HUES6 (cell line): ENCODE measurements around the gene RPN2.

Experiments used
- H3K27ac ChIP-seq: 2 replicates; pipeline ENCODE4 v1.7.0; 2013; ENCODE audit warnings: low read depth, mild to moderate bottlenecking, low read length, inconsistent platforms
- H3K27me3 ChIP-seq: 2 replicates; pipeline ENCODE4 v1.6.1; 2013; ENCODE audit warnings: low read length; ENCODE audit not compliant: control insufficient read depth, insufficient read depth
- H3K36me3 ChIP-seq: 2 replicates; pipeline ENCODE4 v1.6.1; 2013; ENCODE audit warnings: low read length; ENCODE audit not compliant: control insufficient read depth, insufficient read depth
- H3K4me1 ChIP-seq: 2 replicates; pipeline ENCODE4 v1.6.1; 2013; ENCODE audit warnings: low read length; ENCODE audit not compliant: control insufficient read depth, insufficient read depth
- H3K4me3 ChIP-seq: 2 replicates; pipeline ENCODE4 v1.5.1; 2013; ENCODE audit warnings: low read depth, low read length
- H3K9ac ChIP-seq: one replicate; pipeline ENCODE4 v1.6.1; 2013; ENCODE audit warnings: mild to moderate bottlenecking, low read length
- H3K9me3 ChIP-seq: 2 replicates; pipeline ENCODE4 v1.6.1; 2013; ENCODE audit warnings: low read depth, low read length; ENCODE audit not compliant: control insufficient read depth, insufficient read depth

RPN2 gene

DNA sequence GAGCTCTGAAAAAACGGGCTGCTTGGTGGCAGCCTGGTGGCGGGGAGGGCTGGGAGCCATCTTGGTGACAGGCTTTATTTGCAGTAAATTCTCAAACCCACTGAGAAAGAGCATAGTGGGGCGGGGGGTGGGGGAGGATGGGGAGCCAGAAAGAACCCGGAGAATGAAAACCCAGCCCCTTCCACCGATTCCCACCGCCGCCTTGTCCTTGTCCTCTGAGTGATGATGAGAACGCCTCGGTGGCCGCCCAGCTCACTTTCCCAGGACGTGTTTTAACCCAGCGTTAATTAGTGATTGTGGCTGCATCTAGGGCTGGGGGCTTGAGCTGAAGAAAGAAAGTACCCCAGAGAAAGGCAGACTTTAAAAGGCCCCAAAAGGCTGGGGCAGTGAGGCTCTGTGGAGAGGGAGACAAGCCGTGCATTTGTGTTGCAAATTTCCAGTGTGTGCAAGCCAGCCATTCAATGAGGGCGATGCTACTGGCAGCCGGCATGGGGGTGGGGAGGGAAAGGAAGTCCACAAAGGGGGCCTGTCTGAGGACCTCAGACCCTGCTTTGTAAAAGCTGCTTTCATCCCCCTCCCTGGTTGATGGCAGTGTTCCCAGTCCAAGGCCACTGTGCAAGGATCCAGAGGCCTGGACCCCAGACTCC lies 88.7 kb downstream of the RPN2 start:
- no peaks in the 10 kb centered on the region for H3K27me3 ChIP-seq

DNA sequence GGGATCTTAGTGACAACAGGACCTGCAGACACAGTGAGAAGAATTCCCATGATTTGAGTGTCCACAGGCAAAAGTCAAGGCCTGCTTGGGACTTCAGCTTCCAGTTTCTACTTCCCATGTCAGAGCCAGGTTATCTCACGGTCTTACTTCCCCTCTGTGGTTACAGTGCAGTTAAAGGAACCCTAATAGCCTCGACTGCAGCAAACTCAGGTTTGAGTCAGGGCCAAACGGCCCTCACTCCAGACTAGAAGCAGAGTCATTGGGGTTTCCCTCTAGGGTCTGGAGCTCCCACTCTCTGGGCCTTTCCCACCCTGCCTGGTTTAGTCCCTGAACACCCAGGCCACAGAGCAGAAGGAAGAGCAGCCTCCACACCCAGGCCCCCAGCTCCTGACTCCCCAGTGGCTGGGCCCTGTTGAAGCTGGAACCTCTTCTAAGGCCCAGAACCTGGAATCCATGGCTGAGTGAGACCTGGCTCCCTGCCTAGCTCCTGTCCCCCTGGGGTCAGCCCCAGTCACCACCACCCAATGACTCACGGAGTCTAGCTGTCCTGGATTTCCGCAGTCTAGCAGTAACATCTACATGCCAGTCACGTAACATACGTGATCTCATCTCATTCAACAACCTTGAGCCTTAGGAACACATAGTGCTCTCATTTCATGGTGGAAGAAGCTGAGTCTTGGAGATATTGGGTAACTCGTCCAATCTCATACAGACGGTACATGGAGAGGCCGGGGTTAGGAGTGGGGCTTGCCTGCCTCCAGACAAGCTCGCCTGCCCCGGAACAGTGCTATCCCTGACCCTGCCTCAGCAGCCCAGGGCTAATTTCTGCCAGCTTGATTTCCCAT lies 91.7 kb downstream of the RPN2 start:
- Histone ChIP-seq H3K27me3 (no peaks in the 10 kb centered on the region), H3K4me1 (peaks cover 16% of the 10 kb centered on the region), H3K36me3 (no peaks in the 10 kb centered on the region), H3K9me3 (no peaks in the 10 kb centered on the region; the same call in 1 of the 2 replicates), H3K27ac (no peak overlapping the region), H3K9ac (no peak overlapping the region), H3K4me3 (no peak overlapping the region)

More for the DNA sequence above, 88.7 kb downstream of the RPN2 start:
- Histone ChIP-seq H3K9me3 (no peaks in the 10 kb centered on the region; the same call in 1 of the 2 replicates), H3K27ac (peak overlapping the region; percentile 29), H3K36me3 (no peaks in the 10 kb centered on the region), H3K4me3 (peak overlapping the region; percentile 3; the same call in 1 of the 2 replicates), H3K9ac (peak overlapping the region; percentile 45), H3K4me1 (peaks cover 16% of the 10 kb centered on the region)

DNA sequence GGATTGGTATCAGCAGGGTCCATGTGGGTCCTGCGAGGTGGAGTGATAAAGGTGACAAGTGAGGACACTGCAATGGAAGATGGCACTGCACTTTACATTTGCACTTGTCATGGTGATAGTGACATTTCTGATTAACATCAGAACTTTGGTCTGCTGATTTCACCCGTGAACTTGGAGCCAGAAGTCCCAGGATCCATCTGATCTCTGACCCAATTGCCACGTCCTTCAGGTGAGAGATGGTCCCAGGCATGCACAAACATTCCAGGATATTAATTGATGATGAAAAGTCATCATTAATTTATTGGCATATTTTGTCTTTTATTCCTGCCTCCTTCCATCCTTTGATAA lies 92.3 kb downstream of the RPN2 start:
- no peaks in the 10 kb centered on the region for H3K36me3 ChIP-seq
- no peak overlapping the region for H3K9ac ChIP-seq
- no peak overlapping the region for H3K27ac ChIP-seq
- peaks cover 16% of the 10 kb centered on the region for H3K4me1 ChIP-seq
- H3K27me3 ChIP-seq: no peaks in the 10 kb centered on the region
- H3K4me3 ChIP-seq: no peak overlapping the region
- no peaks in the 10 kb centered on the region; the same call in 1 of the 2 replicates for H3K9me3 ChIP-seq

DNA sequence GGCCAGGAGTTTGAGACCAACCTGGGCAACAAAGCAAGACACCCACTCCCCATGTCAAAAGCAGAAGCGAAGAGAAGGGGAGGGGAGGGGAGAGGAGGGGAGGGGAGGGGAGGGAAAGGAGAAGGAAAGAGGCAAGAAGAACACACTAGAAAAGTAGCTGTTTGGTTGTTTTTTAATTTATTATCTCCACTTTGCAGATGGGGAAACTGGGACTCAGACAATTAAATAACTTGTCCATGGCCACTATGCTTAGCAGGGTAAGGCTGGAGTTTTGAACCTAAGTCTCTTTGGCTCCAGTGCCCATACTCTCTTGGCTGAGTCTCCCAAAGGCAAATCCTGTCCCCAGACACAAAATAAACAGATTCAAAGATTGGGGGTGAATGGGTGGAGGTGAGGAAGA lies 94.9 kb downstream of the RPN2 start:
- H3K9me3 ChIP-seq: no peaks in the 10 kb centered on the region; the same call in 1 of the 2 replicates
- peaks cover under 1% of the 10 kb centered on the region; the same call in 1 of the 2 replicates for H3K4me1 ChIP-seq
- no peak overlapping the region for H3K4me3 ChIP-seq
- no peak overlapping the region for H3K9ac ChIP-seq
- no peaks in the 10 kb centered on the region for H3K27me3 ChIP-seq
- H3K36me3 ChIP-seq: no peaks in the 10 kb centered on the region
- no peak overlapping the region for H3K27ac ChIP-seq

DNA sequence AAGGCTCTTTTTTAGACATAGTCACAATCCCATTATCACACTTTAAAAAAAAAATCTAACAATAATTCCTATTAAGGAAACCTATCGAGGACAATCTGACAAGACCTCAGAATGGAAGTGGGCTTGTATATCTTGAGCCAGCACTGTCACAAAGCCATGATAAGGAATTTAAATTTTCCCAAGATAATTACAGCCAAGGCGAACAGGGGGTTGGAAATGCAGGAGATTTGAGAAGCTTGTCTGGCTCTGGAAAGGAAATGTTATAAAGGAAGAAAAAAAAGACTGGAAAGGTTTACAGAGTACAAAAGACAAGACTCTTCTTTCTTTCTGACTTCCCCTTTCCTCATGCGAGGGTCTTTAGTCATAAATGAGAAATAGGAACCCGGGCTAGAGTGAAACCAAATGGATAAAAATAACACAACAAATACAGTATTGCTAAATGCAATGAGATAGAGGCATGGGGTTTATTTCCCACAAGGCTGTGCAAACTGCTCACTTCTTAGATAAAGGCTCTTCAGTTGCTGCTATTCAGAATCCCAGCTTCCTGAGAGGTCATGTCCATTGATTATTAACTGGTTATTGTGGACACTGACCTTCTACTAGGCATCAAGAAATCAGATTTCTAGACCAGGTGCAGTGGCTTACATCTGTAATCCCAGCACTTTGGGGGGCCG lies 95.9 kb downstream of the RPN2 start:
- no peaks in the 10 kb centered on the region for H3K36me3 ChIP-seq
- H3K4me3 ChIP-seq: no peak overlapping the region
- H3K27ac ChIP-seq: no peak overlapping the region
- no peaks in the 10 kb centered on the region for H3K27me3 ChIP-seq
- H3K4me1 ChIP-seq: peaks cover 5% of the 10 kb centered on the region; the same call in 1 of the 2 replicates
- H3K9ac ChIP-seq: no peak overlapping the region
- no peaks in the 10 kb centered on the region; the same call in 1 of the 2 replicates for H3K9me3 ChIP-seq

DNA sequence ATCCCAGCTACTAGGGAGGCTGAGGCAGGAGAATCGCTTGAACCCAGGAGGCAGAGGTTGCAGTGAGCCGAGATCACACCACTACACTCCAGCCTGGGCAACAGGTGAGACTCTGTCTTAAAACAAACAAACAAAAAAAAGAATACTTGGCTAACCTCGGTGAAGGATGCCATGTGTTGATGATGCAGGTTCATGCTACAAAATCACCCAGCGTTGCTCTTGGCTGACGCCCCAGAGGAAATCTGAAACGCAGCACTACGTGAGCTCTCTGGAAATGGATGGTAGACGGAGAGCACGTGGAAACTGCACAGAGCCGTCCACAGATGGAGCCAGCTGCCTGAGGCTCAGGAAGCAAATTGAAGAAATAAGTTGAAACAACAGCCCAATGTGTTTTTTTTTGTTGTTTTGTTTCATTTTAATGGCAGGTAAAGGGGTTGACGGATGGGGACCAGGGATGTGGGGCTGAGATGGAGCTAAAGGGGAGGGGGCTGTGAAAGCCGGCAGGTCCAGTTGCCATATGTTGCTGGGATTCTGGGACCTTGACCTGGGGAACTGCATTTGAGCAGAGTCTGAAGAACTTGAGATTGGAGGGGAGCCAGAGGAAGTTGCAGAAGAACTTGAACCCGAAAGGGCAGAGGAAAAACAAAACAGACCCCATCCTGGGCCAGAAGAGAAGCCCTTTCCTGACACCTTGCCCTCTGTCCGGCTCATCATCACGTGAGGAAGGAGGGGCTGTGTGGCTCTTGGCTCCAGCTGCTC lies 97.5 kb downstream of the RPN2 start:
- Histone ChIP-seq H3K9ac (no peak overlapping the region), H3K27me3 (no peaks in the 10 kb centered on the region), H3K36me3 (no peaks in the 10 kb centered on the region), H3K4me3 (no peak overlapping the region), H3K4me1 (peaks cover 11% of the 10 kb centered on the region), H3K27ac (no peak overlapping the region), H3K9me3 (no peaks in the 10 kb centered on the region)

DNA sequence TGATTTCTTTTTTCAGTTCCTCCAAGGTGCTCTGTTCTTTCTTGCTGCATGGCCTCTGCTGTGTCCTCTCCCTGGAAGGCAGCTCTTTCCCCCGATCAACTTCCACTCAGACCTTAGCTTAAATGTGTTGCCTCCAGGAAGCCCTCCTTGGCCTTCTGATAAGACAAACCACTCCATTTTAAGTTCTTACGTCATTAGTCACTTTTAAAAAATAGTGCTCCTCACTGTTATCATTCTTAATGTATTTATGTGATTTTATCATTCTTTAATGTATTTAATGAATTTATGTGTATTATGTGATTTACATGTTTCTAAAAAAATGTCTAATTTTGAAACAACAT lies 98.1 kb downstream of the RPN2 start:
- Histone ChIP-seq H3K9ac (no peak overlapping the region), H3K4me1 (peaks cover 12% of the 10 kb centered on the region), H3K36me3 (no peaks in the 10 kb centered on the region), H3K4me3 (no peak overlapping the region), H3K9me3 (no peaks in the 10 kb centered on the region), H3K27me3 (no peaks in the 10 kb centered on the region), H3K27ac (no peak overlapping the region)

DNA sequence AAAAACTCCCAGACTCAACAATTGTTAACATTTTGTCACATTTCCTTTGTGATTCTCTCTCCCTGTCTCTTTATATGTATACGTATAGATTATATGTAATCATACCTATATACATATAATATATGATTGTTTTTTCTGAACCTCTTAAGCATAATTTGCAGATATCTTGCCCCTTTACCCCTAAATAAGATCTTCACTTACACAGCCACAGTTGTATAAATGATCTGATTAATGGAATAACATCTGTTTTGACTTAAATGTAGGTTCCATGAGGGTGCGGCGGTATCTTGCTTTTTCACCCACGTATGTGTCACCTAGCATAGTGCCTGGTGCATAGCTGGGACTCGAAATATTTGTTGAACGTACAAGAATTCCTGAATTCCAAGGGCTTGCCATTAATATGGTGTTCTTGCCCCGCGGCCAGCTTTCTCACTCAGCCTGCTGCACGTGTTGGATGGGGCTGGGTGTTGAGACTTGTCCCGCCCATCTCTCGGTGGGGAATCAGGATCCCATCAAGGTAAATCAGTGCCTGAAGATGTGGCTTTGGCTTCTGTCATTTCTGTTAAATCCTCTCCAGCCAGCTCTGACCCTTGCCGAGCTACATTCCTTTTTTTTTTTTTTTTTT lies 99.9 kb downstream of the RPN2 start:
- no peak overlapping the region for H3K4me3 ChIP-seq
- no peak overlapping the region for H3K9ac ChIP-seq
- H3K36me3 ChIP-seq: no peaks in the 10 kb centered on the region
- no peaks in the 10 kb centered on the region for H3K9me3 ChIP-seq
- no peaks in the 10 kb centered on the region for H3K27me3 ChIP-seq
- peaks cover 19% of the 10 kb centered on the region for H3K4me1 ChIP-seq
- no peak overlapping the region for H3K27ac ChIP-seq

DNA sequence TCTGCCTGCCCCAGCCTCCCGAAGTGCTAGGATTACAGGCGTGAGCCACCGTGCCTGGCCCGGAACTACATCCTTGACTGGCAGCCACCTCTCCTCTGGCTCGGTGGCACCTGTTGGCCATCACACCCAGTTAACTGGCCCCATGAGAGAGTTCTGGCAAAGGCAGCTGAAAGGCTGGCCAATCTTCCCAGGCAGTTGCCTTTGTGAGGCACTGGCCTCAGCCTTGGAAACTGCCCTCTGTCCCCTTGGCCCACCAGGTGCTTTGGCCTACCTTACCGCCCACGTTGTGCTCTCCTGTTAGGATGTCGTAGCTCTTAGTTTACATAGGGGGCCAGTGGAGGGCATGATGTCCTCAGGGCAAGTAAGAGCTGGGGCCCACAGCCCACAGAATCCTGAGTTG lies 100.7 kb downstream of the RPN2 start:
- Histone ChIP-seq H3K27me3 (no peaks in the 10 kb centered on the region), H3K9me3 (no peaks in the 10 kb centered on the region), H3K27ac (no peak overlapping the region), H3K4me3 (no peak overlapping the region), H3K36me3 (no peaks in the 10 kb centered on the region), H3K9ac (no peak overlapping the region), H3K4me1 (peaks cover 19% of the 10 kb centered on the region)

DNA sequence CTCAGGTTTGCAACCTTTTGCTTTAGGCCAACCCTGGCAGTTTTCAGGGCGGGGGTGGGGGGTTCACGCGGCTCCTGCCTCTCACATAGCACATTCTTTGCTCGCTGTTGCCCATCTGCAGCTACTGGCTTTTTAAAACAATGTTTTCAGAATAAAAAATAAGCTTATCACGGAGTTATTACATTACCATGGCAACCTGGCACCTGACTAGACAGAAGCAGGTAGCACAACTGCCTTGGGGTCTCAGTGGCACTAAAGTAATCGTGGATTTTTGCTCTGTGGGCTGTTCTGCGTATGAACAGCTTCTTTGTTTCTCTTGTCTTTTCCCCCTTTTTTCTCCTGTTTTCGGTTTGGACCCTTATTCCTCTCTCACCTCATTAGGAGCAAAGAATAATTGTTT lies 101.3 kb downstream of the RPN2 start:
- Histone ChIP-seq H3K9ac (no peak overlapping the region), H3K27me3 (no peaks in the 10 kb centered on the region)

More for the DNA sequence above, 101.3 kb downstream of the RPN2 start:
- no peaks in the 10 kb centered on the region for H3K9me3 ChIP-seq
- no peak overlapping the region for H3K27ac ChIP-seq
- no peaks in the 10 kb centered on the region for H3K36me3 ChIP-seq
- H3K4me3 ChIP-seq: no peak overlapping the region
- H3K4me1 ChIP-seq: peaks cover 19% of the 10 kb centered on the region
